ENCODE data around the gene ATE1. TPM values are rescaled to one million over a fixed set of nuclear protein-coding genes. Genes with fewer than 3 reads are reported as not detected.
"Not testable (repeated sequence)": the region's sequence is repeated elsewhere in the genome, so short reads cannot be mapped to it uniquely, and the experiment has no call there.

ATE1 gene
- total and polyA plus RNA-seq, 2 donors (not counting 1 experiment from before 2014, with no cell fraction given), result 8.2 to 32.0 TPM

- DNase-seq (no peak), ATAC-seq (ENCODE audit: low read depth) (no peak)
- H3K27me3 Mint-ChIP-seq, result no peaks in the 10 kb centered on the region
- ChIA-PET CTCF (no interaction called here), POLR2A (no interaction called here)
- H3K4me3 ChIP-seq (ENCODE audit: control extremely low read depth in 1 of 5, extremely low read depth in 1 of 5, insufficient read depth in 1 of 5, low read depth in 2 of 5, low read length in 4 of 5), result no peak overlapping the region
- intact Hi-C loops (cut with micrococcal nuclease), result no loop called here
- no peaks in the 10 kb centered on the region for H4K20me1 ChIP-seq (ENCODE audit: control insufficient read depth, insufficient read depth, low read length, poor library complexity, severe bottlenecking)
- no peak overlapping the region for H3K9ac ChIP-seq (ENCODE audit: low read length)
- H3K27ac Mint-ChIP-seq, result no peak overlapping the region
- no peaks in the 10 kb centered on the region for H3K4me1 ChIP-seq (ENCODE audit: control insufficient read depth in 2 of 2, insufficient read depth in 2 of 2, low read length in 2 of 2)
- H2AFZ ChIP-seq (ENCODE audit: insufficient read depth, low read depth, low read length, poor library complexity, severe bottlenecking), result no peak overlapping the region
- H3K9me3 Mint-ChIP-seq (ENCODE audit: insufficient read depth), result no peaks in the 10 kb centered on the region
- no peaks in the 10 kb centered on the region for H3K27me3 ChIP-seq (replicated peaks in 1 of 4; ENCODE audit: control extremely low read depth in 1 of 4, control insufficient read depth in 3 of 4, insufficient read depth in 4 of 4, low read length in 3 of 4)
- no peak for TF ChIP-seq CTCF (IDR thresholded peaks at IDR 0.05)
- no peak for TF ChIP-seq EZH2 (IDR thresholded peaks at IDR 0.05; ENCODE audit: borderline replicate concordance, insufficient read depth, low read depth, low read length, poor library complexity, severe bottlenecking)
- peaks cover 11 to 15% of the 10 kb centered on the region in 2 experiments for H3K36me3 ChIP-seq (replicated peaks in 1 of 2; ENCODE audit: control extremely low read depth in 1 of 2, control insufficient read depth in 1 of 2, extremely low read depth in 1 of 2, insufficient read depth in 2 of 2, low read length in 1 of 2)
- H3K27ac ChIP-seq (ENCODE audit: low read length in 2 of 2), result no peak overlapping the region
- no peaks in the 10 kb centered on the region for H3K79me2 ChIP-seq (ENCODE audit: control insufficient read depth, insufficient read depth, low read length)
- H3K4me1 Mint-ChIP-seq, result peaks cover 8% of the 10 kb centered on the region
- H3K9me3 ChIP-seq (ENCODE audit: control extremely low read depth in 1 of 3, control insufficient read depth in 2 of 3, insufficient read depth in 1 of 3, low read length in 2 of 3), result peaks cover 0 to 7% (median 0%) of the 10 kb centered on the region in 3 donors
- no peak overlapping the region for H3K4me2 ChIP-seq (replicated peaks; ENCODE audit: low read depth, low read length, poor library complexity, severe bottlenecking)
- no CpG with 5 or more reads among the region's 2 CpGs for WGBS (ENCODE audit: insufficient coverage)
- no peak overlapping the region for H3K4me3 Mint-ChIP-seq
Observed at GRCh38 chr10:121830101-121830500, 97.7 kb downstream of the ATE1 start.

- Histone ChIP-seq H2AFZ (ENCODE audit: insufficient read depth, low read depth, low read length, poor library complexity, severe bottlenecking) (no peak overlapping the region), H3K27me3 (replicated peaks in 1 of 4; ENCODE audit: control extremely low read depth in 1 of 4, control insufficient read depth in 3 of 4, insufficient read depth in 4 of 4, low read length in 3 of 4) (no peaks in the 10 kb centered on the region), H3K4me3 (ENCODE audit: control extremely low read depth in 1 of 5, extremely low read depth in 1 of 5, insufficient read depth in 1 of 5, low read depth in 2 of 5, low read length in 4 of 5) (no peak overlapping the region), H3K27ac (ENCODE audit: low read length in 2 of 2) (no peak overlapping the region), H3K9ac (ENCODE audit: low read length) (no peak overlapping the region), H3K4me1 (ENCODE audit: control insufficient read depth in 2 of 2, insufficient read depth in 2 of 2, low read length in 2 of 2) (no peaks in the 10 kb centered on the region), H3K4me2 (replicated peaks; ENCODE audit: low read depth, low read length, poor library complexity, severe bottlenecking) (no peak overlapping the region), H3K36me3 (replicated peaks in 1 of 2; ENCODE audit: control extremely low read depth in 1 of 2, control insufficient read depth in 1 of 2, extremely low read depth in 1 of 2, insufficient read depth in 2 of 2, low read length in 1 of 2) (peaks cover 11% of the 10 kb centered on the region in 2 experiments), H3K9me3 (ENCODE audit: control extremely low read depth in 1 of 3, control insufficient read depth in 2 of 3, insufficient read depth in 1 of 3, low read length in 2 of 3) (peaks cover 0 to 7% (median 0%) of the 10 kb centered on the region in 3 donors), H3K79me2 (ENCODE audit: control insufficient read depth, insufficient read depth, low read length) (no peaks in the 10 kb centered on the region), H4K20me1 (ENCODE audit: control insufficient read depth, insufficient read depth, low read length, poor library complexity, severe bottlenecking) (no peaks in the 10 kb centered on the region)
- intact Hi-C loops (cut with micrococcal nuclease), result no loop called here
- Mint-ChIP-seq H3K9me3 (ENCODE audit: insufficient read depth) (no peaks in the 10 kb centered on the region), H3K27me3 (no peaks in the 10 kb centered on the region), H3K4me1 (no peaks in the 10 kb centered on the region), H3K27ac (no peak overlapping the region), H3K4me3 (no peak overlapping the region)
- WGBS (ENCODE audit: insufficient coverage), result 92% methylated on average over 2 of the region's 5 CpGs
- TF ChIP-seq CTCF (IDR thresholded peaks at IDR 0.05) (no peak), EZH2 (IDR thresholded peaks at IDR 0.05; ENCODE audit: borderline replicate concordance, insufficient read depth, low read depth, low read length, poor library complexity, severe bottlenecking) (no peak)
- CTCF ChIA-PET, result no interaction called here
- DNase-seq (no peak), ATAC-seq (ENCODE audit: low read depth) (no peak)
- POLR2A ChIA-PET, result no interaction called here
Observed at GRCh38 chr10:121828045-121828444, 99.8 kb downstream of the ATE1 start.

GRCh38 chr10:121826773-121827172 lies 101.1 kb downstream of the ATE1 start:
- H3K9ac ChIP-seq (ENCODE audit: low read length); H3K9me3 Mint-ChIP-seq (ENCODE audit: insufficient read depth); DNase-seq; H3K9me3 ChIP-seq (ENCODE audit: control extremely low read depth in 1 of 3, control insufficient read depth in 2 of 3, insufficient read depth in 1 of 3, low read length in 2 of 3); H3K4me1 Mint-ChIP-seq; H3K27me3 ChIP-seq (replicated peaks in 1 of 4; ENCODE audit: control extremely low read depth in 1 of 4, control insufficient read depth in 3 of 4, insufficient read depth in 4 of 4, low read length in 3 of 4); POLR2A ChIA-PET; intact Hi-C loops (cut with micrococcal nuclease); H3K4me1 ChIP-seq (ENCODE audit: control insufficient read depth in 2 of 2, insufficient read depth in 2 of 2, low read length in 2 of 2); H3K4me3 ChIP-seq (ENCODE audit: control extremely low read depth in 1 of 5, extremely low read depth in 1 of 5, insufficient read depth in 1 of 5, low read depth in 2 of 5, low read length in 4 of 5); H3K4me3 Mint-ChIP-seq; H3K79me2 ChIP-seq (ENCODE audit: control insufficient read depth, insufficient read depth, low read length); H4K20me1 ChIP-seq (ENCODE audit: control insufficient read depth, insufficient read depth, low read length, poor library complexity, severe bottlenecking); H3K27me3 Mint-ChIP-seq; H3K4me2 ChIP-seq (replicated peaks; ENCODE audit: low read depth, low read length, poor library complexity, severe bottlenecking); CTCF ChIA-PET; ATAC-seq (ENCODE audit: low read depth); H2AFZ ChIP-seq (ENCODE audit: insufficient read depth, low read depth, low read length, poor library complexity, severe bottlenecking); H3K27ac ChIP-seq (ENCODE audit: low read length in 2 of 2); H3K27ac Mint-ChIP-seq: not testable (repeated sequence)
- 100% methylated on average over 5 of the region's 5 CpGs for WGBS (ENCODE audit: insufficient coverage)
- peaks cover 11% of the 10 kb centered on the region in 2 experiments for H3K36me3 ChIP-seq (replicated peaks in 1 of 2; ENCODE audit: control extremely low read depth in 1 of 2, control insufficient read depth in 1 of 2, extremely low read depth in 1 of 2, insufficient read depth in 2 of 2, low read length in 1 of 2)

Data from B cell (primary cell).